ENCODE data around the gene HCCS.

GRCh38 chrX:11135564-11136185 is 24.5 kb downstream of the HCCS start:
- no peak for TF ChIP-seq MAX (IDR thresholded peaks at IDR 0.05)
- TF ChIP-seq CTCF (IDR thresholded peaks at IDR 0.05 in 2 of 3, conservative IDR thresholded peaks at IDR 0.05 in 1 of 3; ENCODE audit: borderline replicate concordance in 1 of 3, insufficient read depth in 1 of 3, low read depth in 2 of 3, low read length in 2 of 3): no peak
- TF ChIP-seq POLR2A (IDR thresholded peaks at IDR 0.05; ENCODE audit: borderline replicate concordance, extremely low read depth, insufficient read depth, insufficient read length): no peak
- TF ChIP-seq POLR2AphosphoS5 (IDR thresholded peaks at IDR 0.05; ENCODE audit: low read depth, low read length): no peak
